Progenitor cell of endocrine pancreas (in vitro differentiated cells): Measurements from ENCODE around the gene FBXL15. TPM values are rescaled to one million over a fixed set of nuclear protein-coding genes. Genes with fewer than 3 reads are reported as not detected.

Experiments used
- DNase-seq: peaks from one replicate; pipeline ENCODE4 v3.0.0; 2021; ENCODE audit warnings: low spot score; ENCODE audit not compliant: unreplicated experiment
- H3K27ac Mint-ChIP-seq: 2 replicates; pipeline ENCODE4 v1.8.0; 2021; ENCODE audit warnings: mild to moderate bottlenecking, moderate library complexity, mixed read lengths
- H3K27me3 Mint-ChIP-seq: 2 replicates; pipeline ENCODE4 v1.8.0; 2021; ENCODE audit warnings: mixed read lengths
- H3K36me3 Mint-ChIP-seq: 2 replicates; pipeline ENCODE4 v1.8.0; 2022; ENCODE audit warnings: mixed read lengths; ENCODE audit not compliant: insufficient read depth
- H3K4me1 Mint-ChIP-seq: 2 replicates; pipeline ENCODE4 v1.8.0; 2021; ENCODE audit warnings: low read depth, mixed read lengths
- H3K4me3 Mint-ChIP-seq: 2 replicates; pipeline ENCODE4 v1.8.0; 2021; ENCODE audit warnings: low read depth, mild to moderate bottlenecking, moderate library complexity, mixed read lengths
- H3K9me3 Mint-ChIP-seq: 2 replicates; pipeline ENCODE4 v1.8.0; 2021; ENCODE audit warnings: low read depth, mixed read lengths
- total RNA-seq: library from RNA; stranded (reverse); gene quantifications from 2 replicates; pipeline ENCODE4 v1.2.1, GENCODE V29; 2021
- TF ChIP-seq, protein P1 (sequence below): fragments of 200-600 bp; sonication (generic); IDR thresholded peaks from one replicate; pipeline ENCODE4 v1.5.0; 2021; ENCODE audit warnings: antibody characterized with exemption, mild to moderate bottlenecking; ENCODE audit not compliant: unreplicated experiment

The FBXL15 gene
- total RNA-seq, 1 donor from 2014 or later, result 14.0 TPM

DNA sequence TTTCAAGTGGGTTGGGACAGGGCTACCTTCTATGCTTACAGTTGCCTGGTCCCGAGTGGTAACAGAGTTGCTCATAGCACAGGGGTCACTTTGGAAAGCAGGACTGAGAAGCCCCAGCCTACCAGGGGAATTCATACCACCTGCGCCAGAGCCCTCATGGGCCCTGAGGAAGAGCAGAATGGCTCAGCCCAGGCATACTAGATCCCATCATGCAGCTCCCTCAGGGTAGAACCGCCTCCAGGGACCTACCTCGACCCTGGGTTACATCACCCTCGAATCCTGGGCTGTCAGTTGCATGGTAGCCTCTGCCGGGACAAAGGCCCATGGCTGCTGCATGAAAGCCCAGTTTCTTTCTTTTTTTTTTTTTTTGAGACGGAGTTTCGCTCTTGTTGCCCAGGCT lies 8.8 kb downstream of the FBXL15 start:
- no peak overlapping the region for H3K4me3 Mint-ChIP-seq
- H3K36me3 Mint-ChIP-seq, result no peaks in the 10 kb centered on the region
- peaks cover 5% of the 10 kb centered on the region for H3K4me1 Mint-ChIP-seq
- TF ChIP-seq, protein P1, sequence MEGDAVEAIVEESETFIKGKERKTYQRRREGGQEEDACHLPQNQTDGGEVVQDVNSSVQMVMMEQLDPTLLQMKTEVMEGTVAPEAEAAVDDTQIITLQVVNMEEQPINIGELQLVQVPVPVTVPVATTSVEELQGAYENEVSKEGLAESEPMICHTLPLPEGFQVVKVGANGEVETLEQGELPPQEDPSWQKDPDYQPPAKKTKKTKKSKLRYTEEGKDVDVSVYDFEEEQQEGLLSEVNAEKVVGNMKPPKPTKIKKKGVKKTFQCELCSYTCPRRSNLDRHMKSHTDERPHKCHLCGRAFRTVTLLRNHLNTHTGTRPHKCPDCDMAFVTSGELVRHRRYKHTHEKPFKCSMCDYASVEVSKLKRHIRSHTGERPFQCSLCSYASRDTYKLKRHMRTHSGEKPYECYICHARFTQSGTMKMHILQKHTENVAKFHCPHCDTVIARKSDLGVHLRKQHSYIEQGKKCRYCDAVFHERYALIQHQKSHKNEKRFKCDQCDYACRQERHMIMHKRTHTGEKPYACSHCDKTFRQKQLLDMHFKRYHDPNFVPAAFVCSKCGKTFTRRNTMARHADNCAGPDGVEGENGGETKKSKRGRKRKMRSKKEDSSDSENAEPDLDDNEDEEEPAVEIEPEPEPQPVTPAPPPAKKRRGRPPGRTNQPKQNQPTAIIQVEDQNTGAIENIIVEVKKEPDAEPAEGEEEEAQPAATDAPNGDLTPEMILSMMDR, result no peak
- no peak for DNase-seq
- no peaks in the 10 kb centered on the region for H3K9me3 Mint-ChIP-seq
- peaks cover under 1% of the 10 kb centered on the region for H3K27me3 Mint-ChIP-seq
- H3K27ac Mint-ChIP-seq, result no peak overlapping the region

DNA sequence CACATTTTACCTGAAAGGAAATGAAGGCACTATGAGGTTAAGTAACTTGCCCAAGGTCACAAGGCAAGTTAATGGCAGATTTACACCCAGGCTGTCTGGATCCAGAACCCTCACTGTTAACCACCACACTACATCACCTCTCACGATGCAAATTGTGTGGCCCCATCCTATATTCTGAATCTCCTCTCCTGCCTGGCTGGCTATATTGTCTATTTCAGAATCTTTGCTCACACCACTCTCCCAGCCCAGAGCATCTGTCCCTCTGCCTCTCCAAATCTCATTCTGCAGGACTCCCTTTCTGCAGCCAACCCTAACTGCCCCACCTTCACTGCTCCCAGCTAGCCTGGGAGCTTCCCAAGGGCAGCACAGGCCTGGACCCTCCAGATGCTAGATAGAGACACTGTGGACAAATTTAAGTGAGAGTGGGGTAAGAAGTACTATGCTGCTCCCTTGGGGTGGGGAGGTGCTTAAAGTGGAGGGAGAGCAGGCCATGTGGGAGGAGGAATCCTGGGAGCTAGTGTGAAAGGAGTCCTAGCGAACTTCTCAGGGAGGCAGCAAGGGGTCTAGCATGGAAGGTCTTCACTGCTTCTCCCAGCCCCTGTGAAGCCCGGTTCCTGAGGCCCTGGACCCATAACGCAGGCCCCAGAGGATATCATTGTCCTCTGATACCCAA lies 11.0 kb downstream of the FBXL15 start:
- DNase-seq, result no peak
- Mint-ChIP-seq H3K4me1 (peaks cover 8% of the 10 kb centered on the region), H3K4me3 (peak overlapping the region; percentile 94), H3K9me3 (no peaks in the 10 kb centered on the region), H3K27me3 (peaks cover 20% of the 10 kb centered on the region), H3K36me3 (no peaks in the 10 kb centered on the region), H3K27ac (peak overlapping the region; percentile 95)
- TF ChIP-seq, protein P1, result no peak

DNA sequence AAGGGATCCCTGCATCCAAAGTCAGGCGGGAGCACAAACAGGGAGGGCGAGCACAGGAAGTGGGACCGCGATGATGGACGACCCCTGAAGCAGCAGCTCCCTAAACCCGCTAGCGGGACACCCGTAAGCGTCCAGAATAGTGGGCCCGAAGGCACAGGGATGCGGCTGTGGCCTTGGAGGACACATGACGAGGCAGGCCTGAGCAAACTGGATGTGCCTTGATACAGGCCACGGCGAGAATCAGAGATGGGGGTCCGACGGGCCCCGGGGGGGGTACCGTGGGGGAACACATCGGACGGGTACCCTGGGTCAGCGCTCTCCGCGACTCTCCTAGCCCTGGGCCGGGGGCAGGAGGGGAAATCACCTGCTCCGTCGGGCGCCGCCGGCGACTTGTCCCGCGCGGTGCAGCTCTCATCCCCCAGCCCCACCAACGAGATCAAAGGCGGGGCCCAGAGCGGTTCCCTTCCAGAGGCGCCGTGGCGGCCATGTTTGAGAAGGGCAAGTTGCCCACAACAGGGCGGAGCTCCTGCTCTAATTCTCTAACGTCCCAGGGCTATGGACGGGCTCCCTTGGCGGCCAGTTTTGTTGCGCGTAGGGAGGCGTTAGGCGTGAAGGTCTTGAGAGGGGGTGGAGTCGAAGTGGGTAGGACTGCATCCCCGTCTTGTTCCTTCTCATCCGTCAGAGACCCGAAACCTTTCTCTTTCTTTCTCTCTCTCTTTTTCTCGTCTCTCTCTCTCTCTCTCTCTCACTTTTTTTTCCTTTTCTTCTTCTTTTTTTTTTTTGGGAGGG lies 11.7 kb downstream of the FBXL15 start, which contains the start of gene CUEDC2:
Gene CUEDC2 (minus strand): TSS at position 413 of the 789 bp plus-strand sequence. CDS start 7,386 bp downstream, outside the sequence.
- Mint-ChIP-seq H3K27me3 (peaks cover 23% of the 10 kb centered on the region), H3K4me1 (peaks cover 8% of the 10 kb centered on the region), H3K27ac (peak within 1 kb of the TSS; percentile 95), H3K36me3 (no peaks in the 10 kb centered on the region), H3K4me3 (peak within 1 kb of the TSS; percentile 94), H3K9me3 (no peaks in the 10 kb centered on the region)
- peak; percentile 95 for DNase-seq
- TF ChIP-seq, protein P1, result no peak

DNA sequence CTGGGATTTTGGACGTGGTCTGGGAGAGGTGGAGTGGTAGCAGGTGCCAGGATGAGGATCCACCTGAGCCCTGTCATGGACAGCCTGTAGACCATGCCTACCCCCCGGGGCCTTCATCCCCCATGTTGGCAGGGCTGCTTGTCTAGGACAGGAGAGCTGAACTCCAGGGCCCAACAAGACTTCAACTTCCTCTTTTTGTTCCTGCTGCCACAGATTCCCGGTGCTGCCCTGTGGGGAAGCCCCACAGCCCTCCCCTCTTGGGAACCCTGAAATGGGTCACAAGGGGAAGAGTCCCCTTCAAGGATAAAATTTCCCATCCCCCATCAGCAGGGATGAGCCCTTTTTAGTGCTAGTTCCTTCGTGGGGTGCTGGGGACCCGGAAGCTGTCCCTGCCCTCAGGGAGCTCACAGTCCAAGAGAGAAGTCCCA lies 13.0 kb downstream of the FBXL15 start:
- Mint-ChIP-seq H3K9me3 (no peaks in the 10 kb centered on the region), H3K27me3 (peaks cover 23% of the 10 kb centered on the region), H3K4me1 (peaks cover 8% of the 10 kb centered on the region), H3K27ac (no peak overlapping the region), H3K36me3 (no peaks in the 10 kb centered on the region), H3K4me3 (peak overlapping the region; percentile 94)
- DNase-seq, result no peak
- TF ChIP-seq, protein P1, result no peak

GRCh38 chr10:102434394-102435132 lies 13.9 kb downstream of the FBXL15 start:
- TF ChIP-seq, protein P1, result no peak
- Mint-ChIP-seq H3K36me3 (no peaks in the 10 kb centered on the region), H3K27ac (no peak overlapping the region), H3K27me3 (peaks cover 23% of the 10 kb centered on the region), H3K4me3 (no peak overlapping the region), H3K4me1 (peaks cover 8% of the 10 kb centered on the region), H3K9me3 (no peaks in the 10 kb centered on the region)
- DNase-seq, result no peak
